Measurements from ENCODE around the gene CLPSL1.

DNA sequence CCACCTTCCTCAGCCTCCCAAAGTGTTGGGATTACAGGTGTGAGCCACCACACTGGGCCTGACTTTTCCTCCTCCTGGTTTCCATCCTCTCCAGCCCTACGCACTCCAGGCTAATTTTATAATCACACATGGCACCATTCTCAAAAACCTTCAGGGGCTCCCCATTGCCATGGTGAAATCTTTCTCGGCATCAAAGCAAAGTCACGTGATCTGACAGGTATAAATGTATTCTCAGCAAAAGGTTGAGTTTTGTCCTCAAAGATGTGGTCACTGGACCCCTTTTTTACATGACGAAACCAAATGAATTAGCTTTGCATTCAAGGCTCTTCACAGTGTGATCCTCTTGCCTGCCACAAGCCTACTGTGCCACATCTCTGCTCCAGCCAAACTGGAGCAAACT lies 28.5 kb upstream of the CLPSL1 start:
- no peak for TF ChIP-seq POLR2A (IDR thresholded peaks at IDR 0.05; ENCODE audit: low read depth, low read length)
- TF ChIP-seq PAX5 (IDR thresholded peaks at IDR 0.05; ENCODE audit: insufficient read depth, low read length, severe bottlenecking) = no peak
- TF ChIP-seq POLR2AphosphoS5 (IDR thresholded peaks at IDR 0.05; ENCODE audit: low read depth, low read length) = no peak
